ENCODE measurements around the gene FRMD1. TPM values are rescaled to one million over a fixed set of nuclear protein-coding genes. Genes with fewer than 3 reads are reported as not detected.

The FRMD1 gene
- total and polyA plus RNA-seq, 2 of the 8 experiments (the other 6 are each of a cell fraction or from before 2014, with no cell fraction given): 0.36 TPM; not detected in 1

DNA sequence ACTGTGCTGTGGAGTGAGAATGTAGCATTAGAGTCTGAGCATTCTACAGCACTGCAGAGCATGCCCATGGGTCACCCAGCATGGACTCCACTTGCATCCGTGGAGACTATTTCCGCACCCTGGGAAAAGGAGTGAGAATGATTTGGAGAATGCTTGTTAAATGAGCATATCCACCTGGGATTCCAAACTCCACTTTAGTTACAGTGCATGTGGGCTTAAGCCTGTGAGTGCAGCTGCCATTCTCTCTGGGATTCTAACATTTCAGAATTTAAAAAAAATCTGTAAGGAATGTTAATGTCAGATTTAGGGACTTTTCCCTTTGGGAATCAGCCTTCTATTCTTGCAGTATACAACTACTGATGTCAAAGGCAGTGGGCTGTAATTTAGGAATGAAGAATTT is 48.1 kb downstream of the FRMD1 start (continued):
- TF ChIP-seq SUZ12 (IDR thresholded peaks at IDR 0.05; ENCODE audit: low read length): no peak
- no peak for TF ChIP-seq SP1 (IDR thresholded peaks at IDR 0.05; ENCODE audit: low read depth, low read length)
- no peak for TF ChIP-seq RXRA (IDR thresholded peaks at IDR 0.05; ENCODE audit: insufficient read depth, low read depth, low read length)
- TF ChIP-seq JUND (IDR thresholded peaks at IDR 0.05; ENCODE audit: low read length): no peak
- TF ChIP-seq ZNF274 (IDR thresholded peaks at IDR 0.05; ENCODE audit: borderline replicate concordance, extremely low read depth, low read length): no peak
- no peak for TF ChIP-seq GTF2F1 (IDR thresholded peaks at IDR 0.05; ENCODE audit: borderline replicate concordance, low read depth, low read length)
